Measurements from ENCODE around the gene SFRP4. TPM values are rescaled to one million over a fixed set of nuclear protein-coding genes. Genes with fewer than 3 reads are reported as not detected.
A peak's percentile ranks its signal among the peaks of the same experiment; 100 is the strongest.

The SFRP4 gene
- total and polyA plus RNA-seq, 4 donors: under 0.01 to 0.28 (median 0.19) TPM

DNA sequence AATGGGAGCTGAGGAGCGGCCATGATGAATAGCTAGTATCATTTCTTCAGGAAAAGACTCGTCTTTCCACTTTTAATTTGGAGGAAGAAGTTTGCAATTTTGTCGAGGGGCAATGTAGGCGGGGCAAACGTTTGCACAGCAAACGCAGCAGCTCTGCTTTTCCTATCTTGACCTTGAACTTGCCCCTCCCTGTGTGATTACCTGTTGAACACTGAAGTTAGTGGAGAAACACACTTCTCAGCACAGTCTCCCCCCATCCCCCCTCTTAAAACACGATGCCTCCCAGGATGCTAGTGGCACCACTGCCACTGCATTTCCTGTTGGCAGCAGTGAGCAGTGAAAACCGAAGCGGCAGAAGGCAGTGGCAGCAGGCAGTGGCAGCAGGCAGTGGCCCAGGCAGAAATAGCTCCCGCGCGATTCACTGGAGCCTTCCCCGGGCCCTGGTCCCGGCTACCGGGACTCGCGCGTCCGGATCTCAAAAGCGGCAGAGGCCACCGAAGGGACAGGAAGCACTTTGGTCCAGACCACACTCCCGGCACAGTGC lies 3.8 kb upstream of the SFRP4 start, which contains the start of gene EPDR1 (continued):
- TF ChIP-seq, protein P1, sequence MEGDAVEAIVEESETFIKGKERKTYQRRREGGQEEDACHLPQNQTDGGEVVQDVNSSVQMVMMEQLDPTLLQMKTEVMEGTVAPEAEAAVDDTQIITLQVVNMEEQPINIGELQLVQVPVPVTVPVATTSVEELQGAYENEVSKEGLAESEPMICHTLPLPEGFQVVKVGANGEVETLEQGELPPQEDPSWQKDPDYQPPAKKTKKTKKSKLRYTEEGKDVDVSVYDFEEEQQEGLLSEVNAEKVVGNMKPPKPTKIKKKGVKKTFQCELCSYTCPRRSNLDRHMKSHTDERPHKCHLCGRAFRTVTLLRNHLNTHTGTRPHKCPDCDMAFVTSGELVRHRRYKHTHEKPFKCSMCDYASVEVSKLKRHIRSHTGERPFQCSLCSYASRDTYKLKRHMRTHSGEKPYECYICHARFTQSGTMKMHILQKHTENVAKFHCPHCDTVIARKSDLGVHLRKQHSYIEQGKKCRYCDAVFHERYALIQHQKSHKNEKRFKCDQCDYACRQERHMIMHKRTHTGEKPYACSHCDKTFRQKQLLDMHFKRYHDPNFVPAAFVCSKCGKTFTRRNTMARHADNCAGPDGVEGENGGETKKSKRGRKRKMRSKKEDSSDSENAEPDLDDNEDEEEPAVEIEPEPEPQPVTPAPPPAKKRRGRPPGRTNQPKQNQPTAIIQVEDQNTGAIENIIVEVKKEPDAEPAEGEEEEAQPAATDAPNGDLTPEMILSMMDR (IDR thresholded peaks at IDR 0.05; ENCODE audit: low read depth, low read length, missing input control): peak; percentile 35
- TF ChIP-seq, protein P2, sequence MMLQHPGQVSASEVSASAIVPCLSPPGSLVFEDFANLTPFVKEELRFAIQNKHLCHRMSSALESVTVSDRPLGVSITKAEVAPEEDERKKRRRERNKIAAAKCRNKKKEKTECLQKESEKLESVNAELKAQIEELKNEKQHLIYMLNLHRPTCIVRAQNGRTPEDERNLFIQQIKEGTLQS (IDR thresholded peaks at IDR 0.05): no peak
- TF ChIP-seq, protein P3, sequence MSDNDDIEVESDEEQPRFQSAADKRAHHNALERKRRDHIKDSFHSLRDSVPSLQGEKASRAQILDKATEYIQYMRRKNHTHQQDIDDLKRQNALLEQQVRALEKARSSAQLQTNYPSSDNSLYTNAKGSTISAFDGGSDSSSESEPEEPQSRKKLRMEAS (IDR thresholded peaks at IDR 0.05): peak; percentile 15
- TF ChIP-seq YY1 (IDR thresholded peaks at IDR 0.05) (peak; percentile 30), NR2F2 (IDR thresholded peaks at IDR 0.05) (no peak), FOXA1 (IDR thresholded peaks at IDR 0.05) (no peak)

DNA sequence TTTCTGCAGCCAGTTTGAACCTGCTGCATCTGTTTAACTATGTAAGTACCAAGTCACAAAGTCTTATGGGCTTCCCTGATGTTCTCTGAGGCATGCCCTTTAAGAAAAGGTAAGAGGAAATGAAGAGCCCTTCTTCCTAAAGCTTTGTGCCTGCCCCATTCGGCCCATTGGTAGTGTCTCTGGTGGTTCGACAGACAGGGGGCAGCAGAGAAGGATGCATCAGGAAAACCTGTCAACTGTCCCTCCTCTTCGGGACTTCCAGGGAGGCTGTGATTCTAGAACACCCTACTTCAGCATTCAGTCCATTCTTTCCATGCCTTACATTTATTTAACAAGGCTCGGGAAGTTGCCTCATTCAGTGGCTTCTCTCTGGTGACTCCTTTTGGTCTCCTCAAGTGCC lies 1.9 kb upstream of the SFRP4 start:
- Histone ChIP-seq H3K9ac (ENCODE audit: low read depth in 1 of 2, low read length in 2 of 2) (no peak overlapping the region), H3K4me1 (ENCODE audit: control insufficient read depth in 4 of 4, insufficient read depth in 4 of 4, low read length in 3 of 4) (peaks cover 6 to 29% (median 19%) of the 10 kb centered on the region in 4 donors), H3K36me3 (ENCODE audit: control insufficient read depth in 4 of 4, insufficient read depth in 3 of 4, low read depth in 1 of 4, low read length in 3 of 4) (no peaks in the 10 kb centered on the region), H3K9me3 (ENCODE audit: control insufficient read depth in 4 of 4, low read length in 3 of 4) (no peaks in the 10 kb centered on the region), H3K4me3 (ENCODE audit: low read depth in 1 of 3, low read length in 3 of 3) (no peak overlapping the region), H3K27ac (ENCODE audit: low read depth in 1 of 2, low read length in 2 of 2) (no peak overlapping the region), H3K27me3 (ENCODE audit: control insufficient read depth in 4 of 4, insufficient read depth in 4 of 4, low read length in 3 of 4) (peaks cover 0 to 3% (median 0%) of the 10 kb centered on the region in 4 donors)
- DNase-seq (ENCODE audit: low spot score): no peak
- TF ChIP-seq, protein P2 (IDR thresholded peaks at IDR 0.05): no peak
- TF ChIP-seq, protein P4, sequence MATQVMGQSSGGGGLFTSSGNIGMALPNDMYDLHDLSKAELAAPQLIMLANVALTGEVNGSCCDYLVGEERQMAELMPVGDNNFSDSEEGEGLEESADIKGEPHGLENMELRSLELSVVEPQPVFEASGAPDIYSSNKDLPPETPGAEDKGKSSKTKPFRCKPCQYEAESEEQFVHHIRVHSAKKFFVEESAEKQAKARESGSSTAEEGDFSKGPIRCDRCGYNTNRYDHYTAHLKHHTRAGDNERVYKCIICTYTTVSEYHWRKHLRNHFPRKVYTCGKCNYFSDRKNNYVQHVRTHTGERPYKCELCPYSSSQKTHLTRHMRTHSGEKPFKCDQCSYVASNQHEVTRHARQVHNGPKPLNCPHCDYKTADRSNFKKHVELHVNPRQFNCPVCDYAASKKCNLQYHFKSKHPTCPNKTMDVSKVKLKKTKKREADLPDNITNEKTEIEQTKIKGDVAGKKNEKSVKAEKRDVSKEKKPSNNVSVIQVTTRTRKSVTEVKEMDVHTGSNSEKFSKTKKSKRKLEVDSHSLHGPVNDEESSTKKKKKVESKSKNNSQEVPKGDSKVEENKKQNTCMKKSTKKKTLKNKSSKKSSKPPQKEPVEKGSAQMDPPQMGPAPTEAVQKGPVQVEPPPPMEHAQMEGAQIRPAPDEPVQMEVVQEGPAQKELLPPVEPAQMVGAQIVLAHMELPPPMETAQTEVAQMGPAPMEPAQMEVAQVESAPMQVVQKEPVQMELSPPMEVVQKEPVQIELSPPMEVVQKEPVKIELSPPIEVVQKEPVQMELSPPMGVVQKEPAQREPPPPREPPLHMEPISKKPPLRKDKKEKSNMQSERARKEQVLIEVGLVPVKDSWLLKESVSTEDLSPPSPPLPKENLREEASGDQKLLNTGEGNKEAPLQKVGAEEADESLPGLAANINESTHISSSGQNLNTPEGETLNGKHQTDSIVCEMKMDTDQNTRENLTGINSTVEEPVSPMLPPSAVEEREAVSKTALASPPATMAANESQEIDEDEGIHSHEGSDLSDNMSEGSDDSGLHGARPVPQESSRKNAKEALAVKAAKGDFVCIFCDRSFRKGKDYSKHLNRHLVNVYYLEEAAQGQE (IDR thresholded peaks at IDR 0.05): no peak
- TF ChIP-seq, protein P1 (IDR thresholded peaks at IDR 0.05; ENCODE audit: low read depth, low read length, missing input control): no peak
- TF ChIP-seq NR2F2 (IDR thresholded peaks at IDR 0.05) (no peak), HNF4G (IDR thresholded peaks at IDR 0.05) (no peak), EGR1 (IDR thresholded peaks at IDR 0.05; ENCODE audit: low read depth in 2 of 2) (no peak), TAF1 (conservative IDR thresholded peaks at IDR 0.05) (no peak)
- TF ChIP-seq, protein P3 (IDR thresholded peaks at IDR 0.05): no peak
- TF ChIP-seq, protein P5, sequence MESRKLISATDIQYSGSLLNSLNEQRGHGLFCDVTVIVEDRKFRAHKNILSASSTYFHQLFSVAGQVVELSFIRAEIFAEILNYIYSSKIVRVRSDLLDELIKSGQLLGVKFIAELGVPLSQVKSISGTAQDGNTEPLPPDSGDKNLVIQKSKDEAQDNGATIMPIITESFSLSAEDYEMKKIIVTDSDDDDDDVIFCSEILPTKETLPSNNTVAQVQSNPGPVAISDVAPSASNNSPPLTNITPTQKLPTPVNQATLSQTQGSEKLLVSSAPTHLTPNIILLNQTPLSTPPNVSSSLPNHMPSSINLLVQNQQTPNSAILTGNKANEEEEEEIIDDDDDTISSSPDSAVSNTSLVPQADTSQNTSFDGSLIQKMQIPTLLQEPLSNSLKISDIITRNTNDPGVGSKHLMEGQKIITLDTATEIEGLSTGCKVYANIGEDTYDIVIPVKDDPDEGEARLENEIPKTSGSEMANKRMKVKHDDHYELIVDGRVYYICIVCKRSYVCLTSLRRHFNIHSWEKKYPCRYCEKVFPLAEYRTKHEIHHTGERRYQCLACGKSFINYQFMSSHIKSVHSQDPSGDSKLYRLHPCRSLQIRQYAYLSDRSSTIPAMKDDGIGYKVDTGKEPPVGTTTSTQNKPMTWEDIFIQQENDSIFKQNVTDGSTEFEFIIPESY (IDR thresholded peaks at IDR 0.05): no peak
- 58% methylated on average over 4 of the region's 4 CpGs for WGBS

All from liver (tissue), 9 donors.